SK-N-SH (cell line): Measurements from ENCODE around the gene ZNF132. TPM values are rescaled to one million over a fixed set of nuclear protein-coding genes. Genes with fewer than 3 reads are reported as not detected.

Experiments
- CTCF ChIA-PET: fragments of 300-600, 350-600 bp; formaldehyde crosslinking; extraction: SDS; loops from one replicate; lab custom pipeline; 2021; lab: Yijun Ruan, JAX
- POLR2A ChIA-PET: fragments of 350-600 bp; sonication (Branson Sonifier 250); formaldehyde crosslinking; extraction: SDS; loops from one replicate; lab custom pipeline; 2020; ENCODE audit warnings: antibody characterized with exemption, inconsistent platforms; lab: Yijun Ruan, JAX
- DNase-seq: peaks from one replicate; pipeline ENCODE4 v3.0.0; 2012
- H2AFZ ChIP-seq: fragments of 200-600 bp; sonication (generic); 2 replicates; pipeline ENCODE4 v1.8.1; 2016; ENCODE audit warnings: antibody characterized with exemption, mild to moderate bottlenecking, low read depth
- H3F3A ChIP-seq: fragments of 200-600 bp; sonication (generic); replicated peaks from 2 replicates; pipeline ENCODE3; 2016; ENCODE audit warnings: antibody characterized with exemption, mild to moderate bottlenecking; ENCODE audit not compliant: insufficient read depth
- H3K27ac ChIP-seq, 2 experiments: fragments of 200-500 bp in 1 of 2; fragments of 200-600 bp in 1 of 2; sonication (Bioruptor generic) in 1 of 2; sonication (generic), shearing (Covaris generic) in 1 of 2; 2 replicates each; pipeline versions ENCODE4 v1.5.1 to v1.6.1; 2014 to 2016; ENCODE audit warnings: low read depth in 2 of 2, inconsistent platforms in 1 of 2, low read length in 1 of 2, mild to moderate bottlenecking in 1 of 2, mixed read lengths in 1 of 2
- H3K27me3 ChIP-seq: fragments of 200-600 bp; sonication (generic), shearing (Covaris generic); 2 replicates; pipeline ENCODE4 v1.6.1; 2016; ENCODE audit warnings: mixed run types; ENCODE audit not compliant: insufficient read depth
- H3K36me3 ChIP-seq, 2 experiments: fragments of 200-500 bp in 1 of 2; fragments of 200-600 bp in 1 of 2; sonication (Bioruptor generic) in 1 of 2; sonication (generic) in 1 of 2; replicated peaks in 1 of 2; 2 replicates each; pipeline versions ENCODE3 to v1.5.1; 2014 to 2016; ENCODE audit warnings: low read length in 1 of 2, mild to moderate bottlenecking in 1 of 2; ENCODE audit not compliant: insufficient read depth in 2 of 2, control insufficient read depth in 1 of 2
- H3K4me1 ChIP-seq, 2 experiments: fragments of 200-500 bp in 1 of 2; fragments of 200-600 bp in 1 of 2; sonication (Bioruptor generic) in 1 of 2; sonication (generic), shearing (Covaris generic) in 1 of 2; 2 replicates each; pipeline versions ENCODE4 v1.5.1 to v1.6.1; 2014 to 2016; ENCODE audit warnings: low read depth in 1 of 2, low read length in 1 of 2, mixed run types in 1 of 2; ENCODE audit not compliant: insufficient read depth in 2 of 2, control insufficient read depth in 1 of 2
- H3K4me2 ChIP-seq: fragments of 200-600 bp; sonication (generic), shearing (Covaris generic); 2 replicates; pipeline ENCODE4 v1.6.1; 2017; ENCODE audit warnings: mixed run types
- H3K4me3 ChIP-seq, 2 experiments: fragments of 200-500 bp in 1 of 2; fragments of 200-600 bp in 1 of 2; sonication (Bioruptor generic) in 1 of 2; sonication (generic), shearing (Covaris generic) in 1 of 2; 2 replicates each; pipeline versions ENCODE4 v1.5.1 to v1.8.1; 2014 to 2016; ENCODE audit warnings: low read depth in 2 of 2, inconsistent platforms in 1 of 2, low read length in 1 of 2, mild to moderate bottlenecking in 1 of 2, mixed read lengths in 1 of 2, moderate library complexity in 1 of 2
- H3K79me2 ChIP-seq: fragments of 200-600 bp; sonication (generic); 2 replicates; pipeline ENCODE4 v1.8.1; 2017; ENCODE audit warnings: mild to moderate bottlenecking; ENCODE audit not compliant: insufficient read depth
- H3K9ac ChIP-seq: fragments of 200-600 bp; sonication (generic); 2 replicates; pipeline ENCODE4 v1.6.1; 2017; ENCODE audit warnings: mixed run types
- H3K9me2 ChIP-seq: fragments of 200-600 bp; sonication (generic); 2 replicates; pipeline ENCODE4 v1.6.1; 2017; ENCODE audit warnings: mixed run types
- H3K9me3 ChIP-seq: fragments of 200-600 bp; sonication (generic); 2 replicates; pipeline ENCODE4 v1.6.1; 2017; ENCODE audit warnings: mixed run types, mild to moderate bottlenecking, moderate library complexity
- H4K20me1 ChIP-seq: fragments of 200-600 bp; sonication (generic); 2 replicates; pipeline ENCODE4 v1.6.1; 2017; ENCODE audit warnings: mild to moderate bottlenecking, mixed run types; ENCODE audit not compliant: insufficient read depth
- CHD2 ChIP-seq: fragments of 150-350 bp; IDR thresholded peaks from 2 replicates; pipeline ENCODE4 v1.6.1; 2018; ENCODE audit warnings: low read length; ENCODE audit not compliant: partially characterized antibody
- CTCF ChIP-seq: fragments of 200-600 bp; sonication (generic); IDR thresholded peaks from 2 replicates; pipeline ENCODE4 v1.6.1; 2017; ENCODE audit warnings: antibody characterized with exemption, mild to moderate bottlenecking, moderate library complexity
- EP300 ChIP-seq, 2 experiments: IDR thresholded peaks; 2 replicates each; pipeline versions ENCODE4 v1.4.0 to v1.6.1; 2012; ENCODE audit warnings: borderline replicate concordance in 1 of 2, low read depth in 1 of 2, low read length in 1 of 2
- EZH2phosphoT487 ChIP-seq: fragments of 200-600 bp; sonication (generic); IDR thresholded peaks from 2 replicates; pipeline ENCODE4 v1.6.1; 2017; ENCODE audit warnings: low read depth, mixed run types, mild to moderate bottlenecking, antibody characterized with exemption, moderate library complexity, borderline replicate concordance
- FOXJ3 ChIP-seq: sonication (generic); formaldehyde crosslinking; IDR thresholded peaks from 2 replicates; pipeline ENCODE4 v1.5.1; 2020; ENCODE audit warnings: mild to moderate bottlenecking, missing genetic modification reagents
- GATA2 ChIP-seq: sonication (generic); formaldehyde crosslinking; IDR thresholded peaks from 2 replicates; pipeline ENCODE4 v1.5.0; 2020; ENCODE audit warnings: mild to moderate bottlenecking, missing genetic modification reagents
- IRF3 ChIP-seq: fragments of 150-350 bp; IDR thresholded peaks from 2 replicates; pipeline ENCODE4 v1.6.1; 2016; ENCODE audit warnings: mild to moderate bottlenecking, low read depth, low read length
- JUND ChIP-seq: IDR thresholded peaks from 2 replicates; pipeline ENCODE4 v1.4.0; 2012
- MAX ChIP-seq: IDR thresholded peaks from 2 replicates; pipeline ENCODE4 v1.4.0; 2012; ENCODE audit warnings: low read depth
- NFIC ChIP-seq: IDR thresholded peaks from 2 replicates; pipeline ENCODE4 v1.4.0; 2012; ENCODE audit warnings: borderline replicate concordance
- PBX3 ChIP-seq: IDR thresholded peaks from 2 replicates; pipeline ENCODE4; 2012
- POLR2AphosphoS5 ChIP-seq: IDR thresholded peaks from 2 replicates; pipeline ENCODE4 v1.6.1; 2012; ENCODE audit warnings: low read depth, low read length
- RAD21 ChIP-seq: IDR thresholded peaks from 2 replicates; pipeline ENCODE4 v1.6.1; 2012; ENCODE audit warnings: mild to moderate bottlenecking, low read length
- RFX5 ChIP-seq: IDR thresholded peaks from 2 replicates; pipeline ENCODE4 v1.6.1; 2012; ENCODE audit warnings: mild to moderate bottlenecking, improper control_type of control experiment, low read length
- SMC3 ChIP-seq: IDR thresholded peaks from 2 replicates; pipeline ENCODE4 v1.6.1; 2012; ENCODE audit warnings: low read depth, low read length, improper control_type of control experiment
- TAF1 ChIP-seq: IDR thresholded peaks from 2 replicates; pipeline ENCODE4 v1.6.1; 2012; ENCODE audit warnings: low read depth, mild to moderate bottlenecking, low read length, moderate library complexity, borderline replicate concordance
- TCF12 ChIP-seq: IDR thresholded peaks from 2 replicates; pipeline ENCODE4 v1.4.0; 2012
- whole genome bisulfite sequencing: methylation state at CpG from one replicate; pipeline ENCODE4 v1.1.6; 2017; ENCODE audit warnings: low lambda C conversion rate; 5-methylcytosine and 5-hydroxymethylcytosine counted together
- polyA plus RNA-seq, 3 experiments: library from polyadenylated mRNA; depleted of rRNA; stranded (reverse); fragments of >200 nt; gene quantifications; 2 replicates each; pipeline ENCODE4 v1.2.3, GENCODE V29; 2012

The ZNF132 gene
- polyA plus RNA-seq, 1 of the 3 experiments (the other 2 are of a cell fraction), result 1.3 TPM

- TF ChIP-seq TCF12, result no peak
- TF ChIP-seq TAF1, result no peak
- TF ChIP-seq IRF3, result no peak
- TF ChIP-seq MAX, result no peak
- no peak for TF ChIP-seq JUND
- TF ChIP-seq CHD2, result no peak
- TF ChIP-seq RFX5, result no peak
- no peak for TF ChIP-seq EP300 (IDR thresholded peaks at IDR 0.05; ENCODE audit: borderline replicate concordance in 1 of 2, low read depth in 1 of 2, low read length in 1 of 2)
- TF ChIP-seq PBX3, result no peak
- no peak for TF ChIP-seq EZH2phosphoT487
- TF ChIP-seq CTCF, result no peak
- no peak for TF ChIP-seq NFIC
- no peak for DNase-seq
- H3K36me3 ChIP-seq, result peaks cover 0 to 17% of the 10 kb centered on the region in 2 experiments
- H3K9ac ChIP-seq, result no peak overlapping the region
- no peak overlapping the region for H3K4me2 ChIP-seq
- CTCF ChIA-PET, result interaction anchor here (0.7 kb wide), 1 partner anchor 12 kb away, joined by 3 read pairs; no protein-coding TSS in a partner anchor
- POLR2A ChIA-PET, result no interaction called here
- H3K4me3 ChIP-seq, result no peak overlapping the region
- peaks cover 0 to 17% of the 10 kb centered on the region in 2 experiments; a peak in 1 of 4 replicates for H3K4me1 ChIP-seq
- no peaks in the 10 kb centered on the region for H3K9me2 ChIP-seq
- no peak overlapping the region for H2AFZ ChIP-seq
- no peaks in the 10 kb centered on the region for H3K9me3 ChIP-seq
- no peaks in the 10 kb centered on the region for H3K27me3 ChIP-seq
- H3K79me2 ChIP-seq, result no peaks in the 10 kb centered on the region
- H4K20me1 ChIP-seq, result no peaks in the 10 kb centered on the region
- H3F3A ChIP-seq, result no peaks in the 10 kb centered on the region
- WGBS, result 71% methylated on average over 2 of the region's 2 CpGs
- H3K27ac ChIP-seq, result no peak overlapping the region
Measured at GRCh38 chr19:58480831-58481230, 40.9 kb upstream of the ZNF132 start.

- H3K27ac ChIP-seq, result no peak overlapping the region
- H3K9ac ChIP-seq, result no peak overlapping the region
- H4K20me1 ChIP-seq, result no peaks in the 10 kb centered on the region
- H3K4me1 ChIP-seq, result peaks cover 0 to 18% of the 10 kb centered on the region in 2 experiments; a peak in 1 of 4 replicates
- POLR2A ChIA-PET, result no interaction called here
- CTCF ChIA-PET, result interaction anchor here (1.4 kb wide), 1 partner anchor 39 kb away, joined by 5 read pairs; the partner anchor contains the start of gene ZBTB45
- H3K9me2 ChIP-seq, result no peaks in the 10 kb centered on the region
- no peaks in the 10 kb centered on the region for H3F3A ChIP-seq
- peaks cover 0 to 17% of the 10 kb centered on the region in 2 experiments for H3K36me3 ChIP-seq
- WGBS, result 96% methylated on average over 15 of the region's 20 CpGs
- no peak overlapping the region for H3K4me3 ChIP-seq
- no peak overlapping the region for H2AFZ ChIP-seq
- no peak for DNase-seq
- H3K4me2 ChIP-seq, result no peak overlapping the region
- no peaks in the 10 kb centered on the region for H3K79me2 ChIP-seq
- no peaks in the 10 kb centered on the region for H3K27me3 ChIP-seq
- H3K9me3 ChIP-seq, result no peaks in the 10 kb centered on the region
- TF ChIP-seq FOXJ3 (CRISPR knock-in tag), result no peak
- no peak for TF ChIP-seq EZH2phosphoT487
- TF ChIP-seq GATA2, result no peak
- no peak for TF ChIP-seq SMC3
- TF ChIP-seq RAD21, result no peak
- TF ChIP-seq PBX3, result no peak
- no peak for TF ChIP-seq RFX5
- TF ChIP-seq CHD2, result no peak
- TF ChIP-seq CTCF, result no peak
- TF ChIP-seq JUND, result no peak
- TF ChIP-seq EP300 (IDR thresholded peaks at IDR 0.05; ENCODE audit: borderline replicate concordance in 1 of 2, low read depth in 1 of 2, low read length in 1 of 2), result no peak
- TF ChIP-seq POLR2AphosphoS5, result no peak
Measured at GRCh38 chr19:58480481-58480830, 40.5 kb upstream of the ZNF132 start.
